Loucy (cell line): ENCODE results near the gene CST9.

ENCODE experiments used
- H2AFZ ChIP-seq: fragments of 200-600 bp; sonication (generic); 2 replicates; pipeline ENCODE4 v1.6.0; 2016; ENCODE audit warnings: antibody characterized with exemption, mild to moderate bottlenecking, low read length, moderate library complexity
- H3F3A ChIP-seq: fragments of 200-600 bp; 2 replicates; pipeline ENCODE4 v1.6.0; 2016; ENCODE audit warnings: antibody characterized with exemption, low read depth, mild to moderate bottlenecking
- H3K27me3 ChIP-seq: fragments of 200-600 bp; sonication (generic); 2 replicates; pipeline ENCODE4 v1.6.1; 2014; ENCODE audit warnings: low read length, mild to moderate bottlenecking; ENCODE audit not compliant: insufficient read depth, poor library complexity, severe bottlenecking
- H3K36me3 ChIP-seq: fragments of 200-600 bp; sonication (generic); 2 replicates; pipeline ENCODE4 v1.6.1; 2016; ENCODE audit warnings: low read length; ENCODE audit not compliant: insufficient read depth
- H3K4me1 ChIP-seq: fragments of 200-600 bp; sonication (generic); 2 replicates; pipeline ENCODE4 v1.5.1; 2014; ENCODE audit warnings: low read length, mild to moderate bottlenecking; ENCODE audit not compliant: insufficient read depth, poor library complexity, severe bottlenecking
- H3K4me2 ChIP-seq: fragments of 200-600 bp; sonication (generic); 2 replicates; pipeline ENCODE4 v1.6.0; 2014; ENCODE audit warnings: antibody characterized with exemption, low read length, low read depth, mild to moderate bottlenecking; ENCODE audit not compliant: poor library complexity, severe bottlenecking
- H3K4me3 ChIP-seq: fragments of 200-600 bp; sonication (generic); 2 replicates; pipeline ENCODE4 v1.5.1; 2014; ENCODE audit warnings: low read length, mild to moderate bottlenecking, mixed read lengths; ENCODE audit not compliant: poor library complexity, severe bottlenecking
- H3K79me2 ChIP-seq: fragments of 200-600 bp; sonication (generic); 2 replicates; pipeline ENCODE4 v1.6.1; 2014; ENCODE audit warnings: low read length; ENCODE audit not compliant: insufficient read depth
- H3K9ac ChIP-seq: fragments of 200-600 bp; sonication (generic); 2 replicates; pipeline ENCODE4 v1.6.0; 2014; ENCODE audit warnings: mild to moderate bottlenecking, low read depth, low read length, moderate library complexity; ENCODE audit not compliant: poor library complexity, severe bottlenecking
- H3K9me2 ChIP-seq: fragments of 200-600 bp; sonication (generic); replicated peaks from 2 replicates; pipeline ENCODE4 v1.6.1; 2016; ENCODE audit warnings: low read depth, low read length, mixed read lengths
- H3K9me3 ChIP-seq: fragments of 200-600 bp; sonication (generic); 2 replicates; pipeline ENCODE4 v1.6.1; 2014; ENCODE audit warnings: mild to moderate bottlenecking, antibody characterized with exemption, low read length, low read depth; ENCODE audit not compliant: insufficient read depth
- H4K20me1 ChIP-seq: fragments of 200-600 bp; sonication (generic); 2 replicates; pipeline ENCODE4 v1.6.0; 2014; ENCODE audit warnings: antibody characterized with exemption, low read length, mild to moderate bottlenecking; ENCODE audit not compliant: insufficient read depth, poor library complexity, severe bottlenecking
- CTCF ChIP-seq: fragments of 200-600 bp; sonication (generic); conservative IDR thresholded peaks from 2 replicates; pipeline ENCODE4 v1.5.1; 2014; ENCODE audit warnings: mild to moderate bottlenecking, antibody characterized with exemption, low read length
- EZH2phosphoT487 ChIP-seq: fragments of 200-600 bp; IDR thresholded peaks from 2 replicates; pipeline ENCODE4 v1.6.1; 2018; ENCODE audit warnings: antibody characterized with exemption, mild to moderate bottlenecking, moderate library complexity, borderline replicate concordance

Gene CST9

DNA sequence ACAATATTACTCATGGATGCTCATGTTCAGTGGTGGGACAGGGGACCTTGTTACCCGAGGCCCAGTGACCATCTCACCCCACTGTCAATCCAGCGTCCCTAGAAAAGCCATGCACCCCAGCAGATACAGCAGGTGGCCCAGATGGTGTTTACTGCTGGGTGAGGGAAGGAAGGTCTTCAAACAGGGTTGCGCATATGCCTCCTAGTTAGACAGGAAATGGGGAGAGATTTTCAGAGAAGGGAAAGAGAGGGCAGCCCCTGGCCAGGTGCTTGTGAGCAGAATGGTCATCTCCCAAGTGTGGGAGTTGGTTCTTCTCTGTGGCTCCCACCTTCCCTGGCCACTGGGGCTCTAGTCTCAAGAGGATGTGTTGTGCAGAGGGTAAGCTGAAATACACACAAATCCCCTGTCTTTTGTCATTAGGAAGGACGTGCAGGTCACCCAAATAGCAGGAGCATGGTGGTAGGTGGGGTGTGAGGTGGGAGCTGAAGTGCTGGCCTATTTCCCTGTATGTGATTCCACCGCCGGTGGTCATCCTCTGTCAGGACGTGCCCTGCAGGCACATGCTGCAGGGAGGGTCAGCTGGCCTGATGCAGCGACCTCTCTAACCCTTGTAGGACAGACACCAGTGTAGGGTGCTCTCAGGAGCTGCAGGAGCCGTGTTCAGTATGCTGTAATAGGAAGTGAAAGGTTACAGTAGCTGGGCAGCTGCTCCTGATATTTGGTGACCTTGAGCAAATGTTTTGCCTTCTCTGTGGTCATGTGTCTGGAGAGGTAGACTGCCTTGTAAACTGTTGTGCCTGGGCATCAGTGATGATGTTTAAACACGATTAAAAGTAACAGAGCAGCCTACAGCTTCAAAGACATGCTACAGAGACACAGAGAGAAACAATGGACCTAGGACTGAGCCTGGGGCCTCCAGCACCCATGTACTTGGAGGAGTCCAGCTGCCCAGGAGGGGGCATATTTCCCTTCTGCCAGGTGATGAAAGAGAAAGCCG is 35.3 kb upstream of the CST9 start:
- Histone ChIP-seq H3F3A (no peaks in the 10 kb centered on the region), H3K79me2 (no peaks in the 10 kb centered on the region; the same call in 1 of the 2 replicates), H2AFZ (no peak overlapping the region), H3K9me2 (no peaks in the 10 kb centered on the region), H3K27me3 (no peaks in the 10 kb centered on the region), H3K4me1 (peaks cover 26% of the 10 kb centered on the region), H3K9me3 (no peaks in the 10 kb centered on the region), H3K4me2 (no peak overlapping the region), H3K9ac (no peak overlapping the region), H3K36me3 (no peaks in the 10 kb centered on the region), H3K4me3 (no peak overlapping the region), H4K20me1 (no peaks in the 10 kb centered on the region)
- no peak for TF ChIP-seq CTCF
- no peak for TF ChIP-seq EZH2phosphoT487

- H3K9me3 ChIP-seq, result no peaks in the 10 kb centered on the region
- H3K4me3 ChIP-seq, result no peak overlapping the region
- no peak overlapping the region for H2AFZ ChIP-seq
- no peaks in the 10 kb centered on the region for H3F3A ChIP-seq
- H3K9me2 ChIP-seq, result no peaks in the 10 kb centered on the region
- no peaks in the 10 kb centered on the region for H3K27me3 ChIP-seq
- TF ChIP-seq CTCF (no peak), EZH2phosphoT487 (no peak)
- no peaks in the 10 kb centered on the region for H3K36me3 ChIP-seq
- H3K79me2 ChIP-seq, result no peaks in the 10 kb centered on the region; the same call in 1 of the 2 replicates
- H3K4me2 ChIP-seq, result no peak overlapping the region
- H3K9ac ChIP-seq, result no peak overlapping the region
- peaks cover 27% of the 10 kb centered on the region for H3K4me1 ChIP-seq
- no peaks in the 10 kb centered on the region for H4K20me1 ChIP-seq
Measured at GRCh38 chr20:23640018-23640601, 34.4 kb upstream of the CST9 start.

- H3K4me2 ChIP-seq, result no peak overlapping the region
Measured at GRCh38 chr20:23639490-23639958, 33.8 kb upstream of the CST9 start.

More at GRCh38 chr20:23639490-23639958, 33.8 kb upstream of the CST9 start:
- Histone ChIP-seq H3K4me1 (peaks cover 29% of the 10 kb centered on the region), H3K4me3 (no peak overlapping the region), H3F3A (no peaks in the 10 kb centered on the region), H3K9me3 (no peaks in the 10 kb centered on the region), H2AFZ (no peak overlapping the region), H3K79me2 (no peaks in the 10 kb centered on the region; the same call in 1 of the 2 replicates), H3K36me3 (no peaks in the 10 kb centered on the region), H3K9me2 (no peaks in the 10 kb centered on the region), H4K20me1 (no peaks in the 10 kb centered on the region), H3K27me3 (no peaks in the 10 kb centered on the region), H3K9ac (no peak overlapping the region)
- TF ChIP-seq EZH2phosphoT487, result no peak
- TF ChIP-seq CTCF, result no peak
